Prostate gland (tissue), 2 donors: ENCODE data around the gene NUBPL.

Experiments
- POLR2A ChIP-seq: fragments of 450-650 bp; IDR thresholded peaks from one replicate; pipeline ENCODE4 v1.6.1; 2016; ENCODE audit warnings: antibody characterized with exemption, mild to moderate bottlenecking
- TF ChIP-seq, protein P1 (sequence below), 4 experiments: fragments of 200-600 bp in 2 of 4; fragments of 450-650 bp in 2 of 4; sonication (generic) in 2 of 4; IDR thresholded peaks; 1 replicate in 3 of 4; 2 replicates in 1 of 4; pipeline ENCODE4 v1.5.1; 2016 to 2019; ENCODE audit warnings: antibody characterized with exemption in 4 of 4, mild to moderate bottlenecking in 2 of 4, moderate library complexity in 2 of 4

DNA sequence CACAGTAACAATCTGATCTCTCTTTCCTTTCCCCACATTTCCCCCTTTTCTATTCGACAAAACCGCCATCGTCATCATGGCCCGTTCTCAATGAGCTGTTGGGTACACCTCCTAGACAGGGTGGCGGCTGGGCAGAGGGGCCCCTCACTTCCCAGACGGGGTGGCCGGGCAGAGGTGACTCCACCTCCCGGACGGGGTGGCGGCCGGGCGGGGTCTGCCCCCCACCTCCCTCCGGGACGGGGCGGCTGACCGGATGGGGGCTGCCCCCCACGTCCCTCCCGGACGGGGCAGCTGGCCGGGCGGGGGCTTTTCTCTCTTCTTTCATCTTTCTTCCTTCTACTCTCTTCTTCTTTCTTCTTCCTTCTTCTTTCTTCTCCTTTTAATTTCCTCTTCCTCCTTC lies 1.3 kb upstream of the NUBPL start:
- TF ChIP-seq, protein P1, sequence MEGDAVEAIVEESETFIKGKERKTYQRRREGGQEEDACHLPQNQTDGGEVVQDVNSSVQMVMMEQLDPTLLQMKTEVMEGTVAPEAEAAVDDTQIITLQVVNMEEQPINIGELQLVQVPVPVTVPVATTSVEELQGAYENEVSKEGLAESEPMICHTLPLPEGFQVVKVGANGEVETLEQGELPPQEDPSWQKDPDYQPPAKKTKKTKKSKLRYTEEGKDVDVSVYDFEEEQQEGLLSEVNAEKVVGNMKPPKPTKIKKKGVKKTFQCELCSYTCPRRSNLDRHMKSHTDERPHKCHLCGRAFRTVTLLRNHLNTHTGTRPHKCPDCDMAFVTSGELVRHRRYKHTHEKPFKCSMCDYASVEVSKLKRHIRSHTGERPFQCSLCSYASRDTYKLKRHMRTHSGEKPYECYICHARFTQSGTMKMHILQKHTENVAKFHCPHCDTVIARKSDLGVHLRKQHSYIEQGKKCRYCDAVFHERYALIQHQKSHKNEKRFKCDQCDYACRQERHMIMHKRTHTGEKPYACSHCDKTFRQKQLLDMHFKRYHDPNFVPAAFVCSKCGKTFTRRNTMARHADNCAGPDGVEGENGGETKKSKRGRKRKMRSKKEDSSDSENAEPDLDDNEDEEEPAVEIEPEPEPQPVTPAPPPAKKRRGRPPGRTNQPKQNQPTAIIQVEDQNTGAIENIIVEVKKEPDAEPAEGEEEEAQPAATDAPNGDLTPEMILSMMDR (IDR thresholded peaks at IDR 0.05), result no peak
- no peak for TF ChIP-seq POLR2A
